A549 (cell line): ENCODE measurements around the gene LHX1. TPM values are rescaled to one million over a fixed set of nuclear protein-coding genes. Genes with fewer than 3 reads are reported as not detected.

Experiments used
- ATAC-seq, 2 experiments: fragments of 200-7000 bp in 1 of 2; fragments of >200 bp in 1 of 2; cut with Nextera tagmentation in 1 of 2; cut with Tn5 transposase in 1 of 2; 3 replicates each; pipeline versions ENCODE4 v1.8.0 to v1.9.1; 2018 to 2020; ENCODE audit warnings: mild to moderate bottlenecking in 1 of 2, moderate library complexity in 1 of 2
- CTCF ChIA-PET: fragments of 300-600 bp; sonication (Branson Sonifier 250); formaldehyde crosslinking; extraction: SDS; loops from one replicate; lab custom pipeline; 2021; ENCODE audit warnings: antibody characterized with exemption, inconsistent platforms; lab: Yijun Ruan, JAX
- POLR2A ChIA-PET: fragments of 350-600 bp; formaldehyde crosslinking; extraction: SDS; loops from one replicate; lab custom pipeline; 2021; ENCODE audit warnings: antibody characterized with exemption, inconsistent platforms; lab: Yijun Ruan, JAX
- DNase-seq, 2 experiments: peaks; one replicate each; pipeline versions ENCODE4 v3.0.0 to v3.0.0-alpha.2; 2011 to 2016; ENCODE audit warnings: low read depth in 1 of 2, low spot score in 1 of 2
- FAIRE-seq: peaks from 2 replicates; lab custom pipeline; 2011; peaks lifted over from hg19 to GRCh38; lab: Jason Lieb, UNC
- H3K27ac ChIP-seq, 2 experiments: fragments of >200 bp; sonication (Bioruptor Twin); formaldehyde crosslinking; 3 replicates each; pipeline ENCODE4 v1.5.1; 2016 to 2017
- H3K4me1 ChIP-seq: fragments of >200 bp; sonication (Bioruptor Twin); formaldehyde crosslinking; 3 replicates; pipeline ENCODE4 v1.6.1; 2016
- H3K4me2 ChIP-seq: fragments of >200 bp; sonication (Bioruptor Twin); formaldehyde crosslinking; 3 replicates; pipeline ENCODE4 v1.6.1; 2016
- H3K4me3 ChIP-seq: fragments of >200 bp; sonication (Bioruptor Twin); formaldehyde crosslinking; 3 replicates; pipeline ENCODE4 v1.5.1; 2016
- H3K9me3 ChIP-seq: fragments of >200 bp; sonication (Bioruptor Twin); formaldehyde crosslinking; 3 replicates; pipeline ENCODE4 v1.6.1; 2016
- CBX2 ChIP-seq: fragments of 200-600 bp; sonication (generic); IDR thresholded peaks from 2 replicates; pipeline ENCODE4 v1.6.1; 2016; ENCODE audit warnings: low read depth, mild to moderate bottlenecking, borderline replicate concordance
- CBX8 ChIP-seq: fragments of 200-600 bp; sonication (generic); IDR thresholded peaks from 2 replicates; pipeline ENCODE4 v1.6.1; 2016
- CEBPB ChIP-seq, 2 experiments: fragments of >200 bp in 1 of 2; sonication (Bioruptor Twin) in 1 of 2; formaldehyde crosslinking in 1 of 2; IDR thresholded peaks; 2 replicates each; pipeline ENCODE4 v1.6.1; 2012 to 2016
- E2F6 ChIP-seq: IDR thresholded peaks from 2 replicates; pipeline ENCODE4 v1.6.1; 2012; ENCODE audit warnings: low read depth, borderline replicate concordance
- ELK1 ChIP-seq: fragments of 150-350 bp; IDR thresholded peaks from 2 replicates; pipeline ENCODE4 v1.6.1; 2014; ENCODE audit warnings: low read depth, mild to moderate bottlenecking, low read length
- FOSB ChIP-seq: fragments of 250-450 bp; sonication (Bioruptor Pico); IDR thresholded peaks from 2 replicates; pipeline ENCODE4 v1.5.0; 2020; ENCODE audit warnings: mild to moderate bottlenecking, moderate library complexity
- GATA3 ChIP-seq: IDR thresholded peaks from 2 replicates; pipeline ENCODE4 v1.6.1; 2012; ENCODE audit warnings: borderline replicate concordance
- HES2 ChIP-seq: fragments of >200 bp; sonication (Bioruptor Twin); formaldehyde crosslinking; IDR thresholded peaks from 2 replicates; pipeline ENCODE4 v1.6.1; 2016
- HOXA7 ChIP-seq: fragments of 250-450 bp; sonication (Bioruptor Pico); IDR thresholded peaks from 2 replicates; pipeline ENCODE4 v1.5.0; 2020; ENCODE audit warnings: mild to moderate bottlenecking, moderate library complexity
- JUN ChIP-seq, 2 experiments: fragments of >200 bp; sonication (Bioruptor Twin); formaldehyde crosslinking; IDR thresholded peaks; 2 replicates in 1 of 2; 3 replicates in 1 of 2; pipeline ENCODE4 v1.6.1; 2016 to 2017
- MAX ChIP-seq: IDR thresholded peaks from 2 replicates; pipeline ENCODE4 v1.6.1; 2012
- POLR2AphosphoS2 ChIP-seq: conservative IDR thresholded peaks from 2 replicates; pipeline ENCODE4 v1.6.1; 2012; ENCODE audit warnings: low read length, improper control_type of control experiment, inconsistent platforms
- RCOR1 ChIP-seq: fragments of 150-350 bp; IDR thresholded peaks from 2 replicates; pipeline ENCODE4 v1.6.1; 2014; ENCODE audit warnings: antibody characterized with exemption, low read length, low read depth
- REST ChIP-seq: fragments of 200-600 bp; sonication (generic); IDR thresholded peaks from 2 replicates; pipeline ENCODE4 v1.6.1; 2016; ENCODE audit warnings: antibody characterized with exemption, mild to moderate bottlenecking, moderate library complexity
- RFX5 ChIP-seq: fragments of 450-650 bp; IDR thresholded peaks from 2 replicates; pipeline ENCODE4 v1.7.1; 2014; ENCODE audit warnings: antibody characterized with exemption, mild to moderate bottlenecking, moderate library complexity
- SMC3 ChIP-seq: fragments of >200 bp; sonication (Bioruptor Twin); formaldehyde crosslinking; IDR thresholded peaks from 3 replicates; pipeline ENCODE4 v1.6.1; 2018; ENCODE audit warnings: inconsistent platforms
- SREBF2 ChIP-seq: fragments of 450-650 bp; IDR thresholded peaks from 2 replicates; pipeline ENCODE4 v1.6.1; 2014; ENCODE audit warnings: mild to moderate bottlenecking, moderate library complexity
- TFCP2L1 ChIP-seq: fragments of 250-450 bp; sonication (Bioruptor Pico); IDR thresholded peaks from 2 replicates; pipeline ENCODE4 v1.5.0; 2021; ENCODE audit warnings: mild to moderate bottlenecking
- ZFP36 ChIP-seq: fragments of 450-650 bp; IDR thresholded peaks from 2 replicates; pipeline ENCODE4 v1.6.1; 2014; ENCODE audit warnings: borderline replicate concordance; ENCODE audit not compliant: partially characterized antibody
- WGBS: methylation state at CpG from one replicate; pipeline ENCODE4 v1.1.6; 2017; ENCODE audit errors: missing lambda C conversion rate; 5-methylcytosine and 5-hydroxymethylcytosine counted together
- polyA plus RNA-seq, 4 experiments: library from polyadenylated mRNA; depleted of rRNA in 3 of 4; stranded (reverse); fragments of >200 nt; fragmentation: RNase III in 1 of 4; extraction: RNeasy Plus Mini Kit Qiagen cat#74134 plus additional on column Dnase treatment in 1 of 4; gene quantifications; 2 replicates in 3 of 4; 3 replicates in 1 of 4; pipeline ENCODE4 v1.2.3, GENCODE V29; 2011 to 2017

Gene LHX1
- polyA plus RNA-seq, 2 of the 4 experiments (the other 2 are of a cell fraction): 0.53 to 2.2 TPM

GRCh38 chr17:36936455-36937000 is 747 bp upstream of the LHX1 start:
- FAIRE-seq (no peak), DNase-seq (no peak)
- ChIA-PET POLR2A (interaction anchor here (3.2 kb wide), 1 partner anchor 12 kb away, joined by 15 read pairs; the partner anchor contains the start of gene AATF), CTCF (interaction anchor here (1.5 kb wide), 1 partner anchor 12 kb away, joined by 4 read pairs; the partner anchor contains the start of gene AATF)
- Histone ChIP-seq H3K9me3 (no peaks in the 10 kb centered on the region), H3K4me1 (peaks cover 12% of the 10 kb centered on the region)
- 91% methylated on average over 58 of the region's 58 CpGs for WGBS
- no peak for TF ChIP-seq SMC3
- no peak for TF ChIP-seq POLR2AphosphoS2
- no peak for TF ChIP-seq ELK1
- no peak for TF ChIP-seq HOXA7 (CRISPR knock-in tag)
- TF ChIP-seq JUN (IDR thresholded peaks at IDR 0.05): no peak
- TF ChIP-seq CBX2: no peak
- TF ChIP-seq RCOR1: no peak
- no peak for TF ChIP-seq FOSB (CRISPR knock-in tag)
- TF ChIP-seq MAX: no peak
- no peak for TF ChIP-seq E2F6
- TF ChIP-seq CEBPB (IDR thresholded peaks at IDR 0.05): no peak
- no peak for TF ChIP-seq ZFP36
- TF ChIP-seq HES2: no peak
- TF ChIP-seq SREBF2: no peak
- no peak for TF ChIP-seq GATA3
- TF ChIP-seq RFX5: no peak
- TF ChIP-seq TFCP2L1 (CRISPR knock-in tag): no peak
- no peak for TF ChIP-seq CBX8
- TF ChIP-seq REST: no peak
- TF ChIP-seq, all 56 proteins: peak for 0
- ATAC-seq: no peak
- peak overlapping the region; percentile 59 for H3K4me3 ChIP-seq
- H3K27ac ChIP-seq: peak overlapping the region; percentile 71 to 88
- peak overlapping the region; percentile 98 for H3K4me2 ChIP-seq

- ChIA-PET CTCF (interaction anchor here (1.5 to 2.1 kb wide), 3 partner anchors 9 to 109 kb away, joined by 4 to 5 read pairs (median 4); partner anchors contain the start of gene AATF), POLR2A (no interaction called here)
- ATAC-seq (no peak), FAIRE-seq (no peak), DNase-seq (no peak)
- TF ChIP-seq REST: no peak
- no peak for TF ChIP-seq SREBF2
- TF ChIP-seq RFX5: no peak
- 88% methylated on average over 36 of the region's 36 CpGs for WGBS
- Histone ChIP-seq H3K9me3 (no peaks in the 10 kb centered on the region), H3K4me3 (no peak overlapping the region), H3K4me1 (peaks cover 12% of the 10 kb centered on the region), H3K27ac (no peak overlapping the region), H3K4me2 (no peak overlapping the region)
Measured at GRCh38 chr17:36937959-36938565, 787 bp downstream of the LHX1 start.
